Neuronal stem cell (in vitro differentiated cells): ENCODE data around the gene CYP19A1.

ENCODE experiments used
- DNase-seq: peaks from one replicate; pipeline ENCODE4 v3.0.0-alpha.2; 2013; ENCODE audit warnings: low spot score
- H2AFZ ChIP-seq: one replicate; pipeline ENCODE4 v1.6.1; 2013; ENCODE audit warnings: mild to moderate bottlenecking, low read length, inconsistent platforms
- H2AK5ac ChIP-seq: 2 replicates; pipeline ENCODE4 v1.6.1; 2013; ENCODE audit warnings: low read depth, mild to moderate bottlenecking, inconsistent platforms, low read length, moderate library complexity, mixed read lengths
- H2BK120ac ChIP-seq: 2 replicates; pipeline ENCODE4 v1.6.1; 2013; ENCODE audit warnings: low read depth, mild to moderate bottlenecking, inconsistent platforms, low read length, moderate library complexity, mixed read lengths
- H2BK12ac ChIP-seq: one replicate; pipeline ENCODE4 v1.6.1; 2013; ENCODE audit warnings: low read length, inconsistent platforms
- H2BK15ac ChIP-seq: 2 replicates; pipeline ENCODE4 v1.6.1; 2013; ENCODE audit warnings: mild to moderate bottlenecking, low read length, inconsistent platforms, mixed read lengths
- H2BK5ac ChIP-seq: one replicate; pipeline ENCODE4 v1.6.1; 2013; ENCODE audit warnings: inconsistent platforms, mild to moderate bottlenecking, low read length, moderate library complexity
- H3K14ac ChIP-seq: one replicate; pipeline ENCODE4 v1.6.1; 2013; ENCODE audit warnings: low read length, inconsistent platforms
- H3K18ac ChIP-seq: 2 replicates; pipeline ENCODE4 v1.6.1; 2013; ENCODE audit warnings: low read length, inconsistent platforms
- H3K23ac ChIP-seq: 2 replicates; pipeline ENCODE4 v1.6.1; 2013; ENCODE audit warnings: low read depth, mild to moderate bottlenecking, mixed read lengths, low read length, inconsistent platforms; ENCODE audit not compliant: poor library complexity
- H3K27ac ChIP-seq: replicated peaks from 3 replicates; pipeline ENCODE4 v1.5.1; 2013; ENCODE audit warnings: low read length, inconsistent platforms
- H3K27me3 ChIP-seq, 3 experiments: 2 replicates each; pipeline ENCODE4 v1.6.1; 2013; ENCODE audit warnings: low read length in 3 of 3, mild to moderate bottlenecking in 2 of 3, inconsistent platforms in 1 of 3, low read depth in 1 of 3, mixed read lengths in 1 of 3, moderate library complexity in 1 of 3; ENCODE audit not compliant: control insufficient read depth in 3 of 3, insufficient read depth in 3 of 3
- H3K36me3 ChIP-seq, 2 donors: replicated peaks in 1 of 2; 2 replicates each; pipeline ENCODE4 v1.6.1; 2013; ENCODE audit warnings: low read length in 2 of 2; ENCODE audit not compliant: control insufficient read depth in 2 of 2, insufficient read depth in 2 of 2
- H3K4ac ChIP-seq: 2 replicates; pipeline ENCODE4 v1.6.1; 2013; ENCODE audit warnings: inconsistent platforms, mild to moderate bottlenecking, low read length, moderate library complexity
- H3K4me1 ChIP-seq, 2 donors: 1 replicate in 1 of 2; 2 replicates in 1 of 2; pipeline ENCODE4 v1.6.1; 2013; ENCODE audit warnings: low read length in 2 of 2, low read depth in 1 of 2; ENCODE audit not compliant: control insufficient read depth in 2 of 2, insufficient read depth in 1 of 2
- H3K4me2 ChIP-seq: one replicate; pipeline ENCODE4 v1.6.1; 2013; ENCODE audit warnings: mild to moderate bottlenecking, low read length, inconsistent platforms; ENCODE audit not compliant: insufficient read depth, poor library complexity, severe bottlenecking
- H3K4me3 ChIP-seq, 2 donors: 2 replicates each; pipeline ENCODE4 v1.5.1; 2013; ENCODE audit warnings: low read length in 2 of 2, mild to moderate bottlenecking in 2 of 2, inconsistent platforms in 1 of 2, moderate library complexity in 1 of 2
- H3K79me1 ChIP-seq: one replicate; pipeline ENCODE4 v1.6.1; 2013; ENCODE audit warnings: low read depth, mild to moderate bottlenecking, inconsistent platforms, low read length, moderate library complexity
- H3K9ac ChIP-seq: one replicate; pipeline ENCODE4 v1.6.1; 2013; ENCODE audit warnings: mild to moderate bottlenecking, low read depth, low read length, inconsistent platforms; ENCODE audit not compliant: poor library complexity
- H3K9me3 ChIP-seq, 2 donors: replicated peaks in 1 of 2; 2 replicates each; pipeline versions ENCODE3 to v1.6.1; 2013; ENCODE audit warnings: low read length in 2 of 2, mild to moderate bottlenecking in 2 of 2, inconsistent platforms in 1 of 2, low read depth in 1 of 2, mixed read lengths in 1 of 2, moderate library complexity in 1 of 2; ENCODE audit not compliant: control insufficient read depth in 2 of 2, insufficient read depth in 1 of 2
- H4K8ac ChIP-seq: one replicate; pipeline ENCODE4 v1.6.1; 2013; ENCODE audit warnings: low read depth, mild to moderate bottlenecking, inconsistent platforms, low read length, moderate library complexity
- H4K91ac ChIP-seq: one replicate; pipeline ENCODE4 v1.6.1; 2013; ENCODE audit warnings: low read length, low read depth, mild to moderate bottlenecking, inconsistent platforms; ENCODE audit not compliant: poor library complexity
- whole genome bisulfite sequencing, 2 donors: extraction: QIAGEN DNeasy Blood & Tissue Kit; methylation state at CpG; one replicate each; pipeline ENCODE4 v1.1.7; 2013; ENCODE audit warnings: missing lambda C conversion rate in 2 of 2, mixed read lengths in 1 of 2; ENCODE audit not compliant: insufficient read length in 2 of 2, insufficient replicate concordance in 1 of 2; ENCODE audit errors: extremely low coverage in 2 of 2; 5-methylcytosine and 5-hydroxymethylcytosine counted together

Gene CYP19A1

GRCh38 chr15:51355096-51355495 is 16.7 kb upstream of the CYP19A1 start:
- H3K4ac ChIP-seq: no peak overlapping the region
- H3K9ac ChIP-seq: no peak overlapping the region
- H3K27me3 ChIP-seq: no peaks in the 10 kb centered on the region
- no peak overlapping the region for H3K27ac ChIP-seq
- H3K79me1 ChIP-seq: no peaks in the 10 kb centered on the region
- DNase-seq: no peak
- no peak overlapping the region for H3K14ac ChIP-seq
- H3K23ac ChIP-seq: no peak overlapping the region
- no peak overlapping the region for H2AK5ac ChIP-seq
- H3K9me3 ChIP-seq: no peaks in the 10 kb centered on the region
- H2BK120ac ChIP-seq: no peak overlapping the region
- WGBS, 2 donors: no CpG with 5 or more reads among the region's 1 CpG
- no peak overlapping the region for H2BK12ac ChIP-seq
- no peak overlapping the region for H4K91ac ChIP-seq
- H3K4me2 ChIP-seq: no peak overlapping the region
- H3K18ac ChIP-seq: no peak overlapping the region
- H2AFZ ChIP-seq: no peak overlapping the region
- H2BK5ac ChIP-seq: no peak overlapping the region
- no peak overlapping the region for H4K8ac ChIP-seq
- H2BK15ac ChIP-seq: no peak overlapping the region
- H3K4me1 ChIP-seq: no peaks in the 10 kb centered on the region
- no peak overlapping the region for H3K4me3 ChIP-seq
- no peaks in the 10 kb centered on the region for H3K36me3 ChIP-seq

DNA sequence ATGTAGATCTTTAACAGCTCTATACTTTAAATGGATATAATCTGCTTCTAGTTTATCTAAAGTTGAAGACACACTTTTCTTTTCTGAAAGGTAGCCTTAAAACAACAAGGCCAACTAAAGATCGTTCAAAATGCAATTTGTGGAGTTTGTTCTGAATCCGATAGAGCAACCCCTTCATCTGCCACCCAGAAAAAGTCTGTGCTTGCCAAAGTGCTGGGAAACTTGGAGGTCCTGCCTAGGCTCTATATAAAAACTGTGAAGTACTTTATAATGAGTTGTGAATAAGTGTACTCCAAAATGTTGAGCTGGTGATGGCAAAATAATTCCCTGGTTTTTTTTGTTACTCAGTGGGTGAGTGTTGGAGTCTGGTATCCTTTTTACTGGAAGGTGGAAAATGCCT is 15.6 kb upstream of the CYP19A1 start:
- Histone ChIP-seq H2BK12ac (no peak overlapping the region), H2BK15ac (no peak overlapping the region), H2AK5ac (no peak overlapping the region), H3K9me3 (no peaks in the 10 kb centered on the region), H3K23ac (no peak overlapping the region), H3K4me3 (no peak overlapping the region), H3K14ac (no peak overlapping the region), H2AFZ (no peak overlapping the region), H3K27me3 (no peaks in the 10 kb centered on the region), H4K91ac (no peak overlapping the region), H3K27ac (no peak overlapping the region), H3K18ac (no peak overlapping the region), H3K79me1 (no peaks in the 10 kb centered on the region), H3K36me3 (no peaks in the 10 kb centered on the region), H3K4me2 (no peak overlapping the region), H2BK120ac (no peak overlapping the region), H2BK5ac (no peak overlapping the region), H3K4me1 (no peaks in the 10 kb centered on the region), H3K4ac (no peak overlapping the region), H3K9ac (no peak overlapping the region), H4K8ac (no peak overlapping the region)
- DNase-seq: no peak
- WGBS, 2 donors: no CpG with 5 or more reads among the region's 2 CpGs

- no peaks in the 10 kb centered on the region for H3K27me3 ChIP-seq
- H3K36me3 ChIP-seq: no peaks in the 10 kb centered on the region
- H4K8ac ChIP-seq: no peak overlapping the region
- H3K27ac ChIP-seq: no peak overlapping the region
- no peak overlapping the region for H2BK15ac ChIP-seq
- H3K4ac ChIP-seq: no peak overlapping the region
- H3K4me2 ChIP-seq: no peak overlapping the region
- no peak for DNase-seq
- H3K23ac ChIP-seq: no peak overlapping the region
- no peak overlapping the region for H2BK120ac ChIP-seq
- no CpG with 5 or more reads among the region's 3 CpGs for WGBS, 2 donors
- no peak overlapping the region for H3K18ac ChIP-seq
- H3K4me3 ChIP-seq: no peak overlapping the region
- no peaks in the 10 kb centered on the region for H3K4me1 ChIP-seq
- H3K9ac ChIP-seq: no peak overlapping the region
- no peaks in the 10 kb centered on the region for H3K9me3 ChIP-seq
- H2AK5ac ChIP-seq: no peak overlapping the region
- H2BK12ac ChIP-seq: no peak overlapping the region
- H3K79me1 ChIP-seq: no peaks in the 10 kb centered on the region
- no peak overlapping the region for H2BK5ac ChIP-seq
- H4K91ac ChIP-seq: no peak overlapping the region
- no peak overlapping the region for H3K14ac ChIP-seq
- no peak overlapping the region for H2AFZ ChIP-seq
Observed at GRCh38 chr15:51350723-51351122, 12.3 kb upstream of the CYP19A1 start.

GRCh38 chr15:51349156-51349844 is 10.9 kb upstream of the CYP19A1 start:
- Histone ChIP-seq H2AK5ac (no peak overlapping the region), H2BK15ac (no peak overlapping the region), H3K18ac (no peak overlapping the region), H3K4ac (no peak overlapping the region), H3K27ac (no peak overlapping the region), H3K9me3 (no peaks in the 10 kb centered on the region), H3K4me3 (no peak overlapping the region), H2BK12ac (no peak overlapping the region), H3K4me2 (no peak overlapping the region), H2AFZ (no peak overlapping the region), H3K79me1 (no peaks in the 10 kb centered on the region), H3K23ac (no peak overlapping the region), H4K91ac (no peak overlapping the region), H2BK120ac (no peak overlapping the region), H3K36me3 (no peaks in the 10 kb centered on the region), H3K9ac (no peak overlapping the region), H3K27me3 (no peaks in the 10 kb centered on the region), H3K14ac (no peak overlapping the region), H2BK5ac (no peak overlapping the region), H4K8ac (no peak overlapping the region), H3K4me1 (no peaks in the 10 kb centered on the region)
- DNase-seq: no peak
- WGBS, 2 donors: no CpG with 5 or more reads among the region's 4 CpGs
